Hepatocyte (in vitro differentiated cells): ENCODE measurements around the gene MOV10L1. TPM values are rescaled to one million over a fixed set of nuclear protein-coding genes. Genes with fewer than 3 reads are reported as not detected.
A peak's percentile ranks its signal among the peaks of the same experiment; 100 is the strongest.

Experiments used
- DNase-seq: peaks from one replicate; pipeline ENCODE4 v3.0.0-alpha.2; 2016; ENCODE audit warnings: low spot score
- H2AFZ ChIP-seq: fragments of 200-600 bp; sonication (generic); 2 replicates; pipeline ENCODE4 v1.6.0; 2016; ENCODE audit warnings: antibody characterized with exemption, mild to moderate bottlenecking
- H3K27ac ChIP-seq: fragments of 200-600 bp; sonication (generic); 2 replicates; pipeline ENCODE4 v1.5.1; 2016; ENCODE audit warnings: mild to moderate bottlenecking
- H3K27me3 ChIP-seq: fragments of 200-600 bp; sonication (generic); 2 replicates; pipeline ENCODE4 v1.6.1; 2016
- H3K36me3 ChIP-seq: fragments of 200-600 bp; sonication (generic); replicated peaks from 2 replicates; pipeline ENCODE4 v1.5.1; 2016; ENCODE audit warnings: low read depth; ENCODE audit not compliant: insufficient read depth
- H3K4me1 ChIP-seq: fragments of 200-600 bp; sonication (generic); 2 replicates; pipeline ENCODE4 v1.5.1; 2016; ENCODE audit warnings: mild to moderate bottlenecking, moderate library complexity; ENCODE audit not compliant: insufficient read depth
- H3K4me2 ChIP-seq: fragments of 200-600 bp; sonication (generic); 2 replicates; pipeline ENCODE4 v1.6.0; 2016
- H3K4me3 ChIP-seq: fragments of 200-600 bp; sonication (generic); 2 replicates; pipeline ENCODE4 v1.5.1; 2016; ENCODE audit warnings: mild to moderate bottlenecking
- H3K79me2 ChIP-seq: fragments of 200-600 bp; sonication (generic); 2 replicates; pipeline ENCODE4 v1.6.0; 2017; ENCODE audit warnings: mild to moderate bottlenecking
- H3K9me2 ChIP-seq: fragments of 200-600 bp; sonication (generic); replicated peaks from 2 replicates; pipeline ENCODE4 v1.6.0; 2017; ENCODE audit warnings: mild to moderate bottlenecking; ENCODE audit not compliant: insufficient read depth
- H3K9me3 ChIP-seq: fragments of 200-600 bp; sonication (generic); 2 replicates; pipeline ENCODE4 v1.5.1; 2016; ENCODE audit warnings: low read depth, mild to moderate bottlenecking
- H4K20me1 ChIP-seq: fragments of 200-600 bp; sonication (generic); 2 replicates; pipeline ENCODE4 v1.6.0; 2016; ENCODE audit warnings: mild to moderate bottlenecking; ENCODE audit not compliant: insufficient read depth, poor library complexity, severe bottlenecking
- CTCF ChIP-seq: fragments of 200-600 bp; sonication (generic); IDR thresholded peaks from 2 replicates; pipeline ENCODE4 v1.5.1; 2016; ENCODE audit warnings: antibody characterized with exemption, mild to moderate bottlenecking; ENCODE audit not compliant: poor library complexity
- EZH2 ChIP-seq: fragments of 200-600 bp; sonication (generic); IDR thresholded peaks from 2 replicates; pipeline ENCODE4 v1.6.1; 2016; ENCODE audit warnings: antibody characterized with exemption, mild to moderate bottlenecking, borderline replicate concordance
- EZH2phosphoT487 ChIP-seq: fragments of 200-600 bp; sonication (generic); IDR thresholded peaks from one replicate; pipeline ENCODE4 v1.6.1; 2018; ENCODE audit warnings: antibody characterized with exemption, mild to moderate bottlenecking, low read depth, moderate library complexity; ENCODE audit not compliant: unreplicated experiment, severe bottlenecking
- WGBS: methylation state at CpG from one replicate; pipeline ENCODE4 v1.1.6; 2016; ENCODE audit warnings: low lambda C conversion rate; ENCODE audit errors: missing lambda C conversion rate; 5-methylcytosine and 5-hydroxymethylcytosine counted together
- polyA plus RNA-seq: library from polyadenylated mRNA; unstranded; fragments of >200 nt; fragmentation: Nextera tagmentation; extraction: Ambion mirVana; gene quantifications from 2 replicates; pipeline ENCODE4 v1.2.1, GENCODE V29; 2016
- total RNA-seq: library from RNA; depleted of rRNA; stranded (reverse); fragments of >200 nt; gene quantifications from 2 replicates; pipeline ENCODE4 v1.2.3, GENCODE V29; 2014

The MOV10L1 gene
- total and polyA plus RNA-seq, 2 experiments from 2014 or later, result 0.36 to 3.6 TPM

GRCh38 chr22:50058061-50058905, 31.5 kb upstream of the MOV10L1 start, which contains the start of gene TTLL8:
TTLL8 (minus strand) TSS chr22:50058298.
- Histone ChIP-seq H3K27me3 (peaks cover 17% of the 10 kb centered on the region), H2AFZ (peak within 1 kb of the TSS; percentile 60)

DNA sequence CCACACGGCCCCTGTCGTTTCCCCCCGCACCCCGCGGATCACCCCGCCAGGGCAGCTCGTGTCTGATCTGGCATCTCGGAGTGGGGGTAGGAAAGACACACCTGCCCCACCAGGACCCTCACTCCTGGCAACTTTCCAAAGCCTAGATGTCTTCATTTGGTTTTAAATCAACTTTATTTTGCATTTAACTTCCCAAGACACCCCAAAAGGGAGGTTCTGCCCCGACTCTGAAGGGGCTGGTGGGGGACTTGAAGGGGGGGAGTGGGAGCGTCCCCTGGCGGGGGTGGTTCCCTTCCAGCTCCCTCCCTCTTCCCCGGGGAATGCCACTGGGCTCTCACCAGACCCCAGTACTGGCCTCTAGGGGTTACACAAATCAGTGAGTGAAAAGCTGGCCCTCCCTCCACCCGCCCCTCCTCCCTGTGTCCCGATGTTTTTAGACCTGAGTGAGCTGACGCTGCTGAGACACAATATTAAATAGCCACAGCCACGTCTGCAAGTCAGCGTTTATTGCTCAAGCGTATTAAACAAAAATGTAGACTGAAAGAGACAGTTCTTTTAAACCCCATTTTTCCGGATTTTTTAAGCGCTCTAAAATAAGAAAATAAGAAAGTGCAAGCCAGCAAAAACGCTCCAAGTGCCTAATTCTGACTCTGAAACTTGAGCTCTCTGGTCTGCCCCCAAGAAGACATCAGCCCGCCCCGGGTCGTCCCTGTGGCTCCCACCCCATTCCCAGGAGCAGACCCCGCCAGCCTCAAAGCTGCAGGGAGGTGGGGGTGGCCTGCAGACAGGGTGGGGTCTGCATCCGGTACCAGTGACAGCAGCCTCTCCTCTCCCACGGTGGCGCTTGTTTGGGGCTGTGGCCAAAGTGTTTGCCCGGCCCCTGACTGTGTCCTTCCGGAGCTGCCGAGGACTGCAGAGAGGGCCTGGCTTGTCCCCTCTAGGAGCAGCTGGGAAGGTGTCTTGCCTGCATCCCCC, 30.6 kb upstream of the MOV10L1 start:
- Histone ChIP-seq H3K4me2 (peak overlapping the region; percentile 73), H2AFZ (peak overlapping the region; percentile 60), H3K27ac (peak overlapping the region; percentile 78), H4K20me1 (no peaks in the 10 kb centered on the region), H3K36me3 (no peaks in the 10 kb centered on the region), H3K4me3 (no peak overlapping the region), H3K4me1 (peaks cover 18% of the 10 kb centered on the region), H3K9me3 (no peaks in the 10 kb centered on the region), H3K79me2 (no peaks in the 10 kb centered on the region), H3K27me3 (peaks cover 17% of the 10 kb centered on the region), H3K9me2 (no peaks in the 10 kb centered on the region)
- TF ChIP-seq CTCF (peak; percentile 16), EZH2phosphoT487 (no peak)
- peak; percentile 72 for DNase-seq
- 13% methylated on average over 19 of the region's 31 CpGs for WGBS

More at GRCh38 chr22:50058061-50058905, 31.5 kb upstream of the MOV10L1 start, which contains the start of gene TTLL8:
- H3K4me1 ChIP-seq, result peaks cover 18% of the 10 kb centered on the region
- no peaks in the 10 kb centered on the region for H3K79me2 ChIP-seq
- H3K36me3 ChIP-seq, result no peaks in the 10 kb centered on the region
- no peak for DNase-seq
- peak within 1 kb of the TSS; percentile 78 for H3K27ac ChIP-seq
- no peaks in the 10 kb centered on the region for H3K9me2 ChIP-seq
- H4K20me1 ChIP-seq, result no peaks in the 10 kb centered on the region
- H3K9me3 ChIP-seq, result no peaks in the 10 kb centered on the region
- TF ChIP-seq EZH2phosphoT487 (no peak), EZH2 (peak; percentile 5), CTCF (no peak)
- no peak within 1 kb of the TSS for H3K4me3 ChIP-seq
- 5% methylated on average over 10 of the region's 102 CpGs for WGBS
- H3K4me2 ChIP-seq, result peak within 1 kb of the TSS; percentile 73

DNA sequence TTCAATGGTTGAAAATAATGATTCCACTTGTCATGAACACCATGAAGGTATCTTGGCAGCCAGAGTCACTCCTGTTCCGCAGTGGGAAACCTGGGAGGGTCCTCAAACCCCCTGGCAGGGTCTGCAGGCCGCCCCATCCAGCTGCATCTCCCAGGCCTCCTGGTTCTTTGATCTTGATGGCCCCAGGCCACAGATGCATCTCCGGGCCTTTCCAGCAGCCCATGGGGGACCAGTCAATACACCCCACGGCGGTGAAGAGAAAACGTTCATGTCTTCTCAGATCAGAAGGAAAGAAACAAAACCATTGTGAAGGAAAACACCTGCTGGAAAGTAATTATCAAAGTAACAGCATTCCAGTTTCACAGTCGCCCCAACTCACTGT, 29.9 kb upstream of the MOV10L1 start:
- no peak for DNase-seq
- TF ChIP-seq CTCF (no peak), EZH2phosphoT487 (no peak), EZH2 (no peak)
- H2AFZ ChIP-seq, result no peak overlapping the region
- no peaks in the 10 kb centered on the region for H3K9me3 ChIP-seq
- no peak overlapping the region for H3K4me3 ChIP-seq
- H3K79me2 ChIP-seq, result no peaks in the 10 kb centered on the region
- H3K4me2 ChIP-seq, result peak overlapping the region; percentile 73
- H3K27me3 ChIP-seq, result peaks cover 17% of the 10 kb centered on the region
- peak overlapping the region; percentile 78 for H3K27ac ChIP-seq
- H3K9me2 ChIP-seq, result no peaks in the 10 kb centered on the region
- no peaks in the 10 kb centered on the region for H3K36me3 ChIP-seq
- peaks cover 18% of the 10 kb centered on the region for H3K4me1 ChIP-seq
- 70% methylated on average over 7 of the region's 7 CpGs for WGBS
- H4K20me1 ChIP-seq, result no peaks in the 10 kb centered on the region
